GM11168 (cell line): ENCODE data around the gene NPIPB8.
"Not testable (repeated sequence)": the region's sequence is repeated elsewhere in the genome, so short reads cannot be mapped to it uniquely, and the experiment has no call there.

Experiments used
- in situ Hi-C: fragments of 300-500 bp; cut with MboI; formaldehyde crosslinking; loops from one replicate; pipeline ENCODE4 v1.12.0; 2022; ENCODE audit warnings: low sequenced_read_pairs; ENCODE audit not compliant: unreplicated experiment

The NPIPB8 gene

DNA sequence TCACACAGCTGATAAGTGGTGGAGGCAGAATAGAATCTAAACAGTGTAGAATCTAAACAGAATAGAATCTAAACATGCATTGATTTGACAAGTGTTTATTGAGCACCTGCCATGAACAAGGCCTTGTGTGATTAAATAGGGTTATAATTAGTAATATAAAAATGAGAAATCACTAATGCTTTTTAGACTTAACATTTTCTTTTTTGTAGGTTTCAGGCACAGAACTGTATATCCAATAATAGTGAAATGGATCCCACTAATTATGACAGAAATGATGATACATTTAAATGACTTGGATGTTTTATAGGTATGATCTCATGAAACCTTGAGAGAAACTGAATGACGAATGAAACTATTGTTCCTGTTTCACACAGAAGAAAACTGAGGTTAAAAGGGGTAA, at the start of gene NPIPB8:
NPIPB8 (plus strand) TSS at position 301 of the 400 bp plus-strand sequence. CDS start 296 bp downstream, outside the sequence.
- in situ Hi-C loops: not testable (repeated sequence)

GRCh38 chr16:28589069-28589468, 48.8 kb upstream of the NPIPB8 start:
- in situ Hi-C loops: no loop called here

DNA sequence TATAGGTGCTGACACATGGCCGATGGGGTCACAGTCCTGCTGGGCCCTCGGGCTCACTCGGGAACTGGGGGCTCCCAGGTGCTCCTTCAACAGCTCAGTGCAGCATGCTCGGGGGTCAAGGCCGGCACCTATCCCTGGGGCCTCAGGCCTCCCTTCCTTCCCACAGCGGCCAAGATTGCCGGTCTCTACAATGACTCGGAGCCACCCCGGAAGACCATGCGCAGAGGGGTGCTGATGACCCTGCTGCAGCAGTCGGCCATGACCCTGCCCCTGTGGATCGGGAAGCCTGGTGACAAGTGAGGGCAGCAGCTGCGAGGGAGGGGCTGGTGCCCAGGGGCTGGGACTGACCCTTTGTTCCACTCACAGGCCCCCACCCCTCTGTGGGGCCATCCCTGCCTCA, 47.9 kb upstream of the NPIPB8 start:
- in situ Hi-C loops: no loop called here

DNA sequence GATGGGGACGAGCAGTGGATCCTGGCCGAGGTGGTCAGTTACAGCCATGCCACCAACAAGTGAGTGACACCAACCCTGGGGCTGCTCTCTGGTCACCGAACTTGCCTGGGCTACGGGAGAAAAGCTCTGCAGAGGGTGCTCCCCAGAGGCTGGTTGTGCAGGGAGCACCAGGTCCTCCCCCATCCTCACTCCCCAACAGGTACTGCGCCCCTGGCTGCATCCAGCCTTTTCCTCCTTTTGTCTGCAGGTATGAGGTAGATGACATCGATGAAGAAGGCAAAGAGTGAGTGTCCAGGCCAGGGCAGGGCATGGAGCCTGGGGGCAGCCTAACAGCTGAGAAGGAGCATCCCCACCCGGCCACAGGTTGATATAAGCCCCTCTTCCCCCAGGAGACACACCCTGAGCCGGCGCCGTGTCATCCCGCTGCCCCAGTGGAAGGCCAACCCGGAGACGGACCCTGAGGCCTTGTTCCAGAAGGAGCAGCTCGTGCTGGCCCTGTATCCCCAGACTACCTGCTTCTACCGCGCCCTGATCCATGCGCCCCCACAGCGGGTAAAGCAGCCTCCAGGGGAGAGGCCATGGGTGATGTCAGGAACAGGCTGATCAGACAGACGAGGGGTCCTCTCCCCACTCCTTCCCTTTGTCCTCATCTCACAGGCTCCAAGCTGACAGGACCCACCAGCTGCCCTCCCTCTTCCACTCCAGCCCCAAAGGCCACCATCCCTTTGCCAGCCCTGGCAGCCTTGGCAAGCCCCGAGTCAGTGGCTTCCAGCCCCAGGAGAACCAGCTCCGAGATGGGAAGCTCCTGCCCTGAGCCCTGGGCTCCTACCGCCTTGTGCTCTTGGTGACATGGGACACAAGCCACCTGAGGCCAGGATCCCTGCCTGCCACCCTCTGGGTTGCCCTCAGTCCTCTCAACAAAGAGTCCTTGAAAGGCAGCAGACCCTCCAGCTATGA, 47.2 kb upstream of the NPIPB8 start:
- in situ Hi-C loops: no loop called here

GRCh38 chr16:28591355-28591754, 46.5 kb upstream of the NPIPB8 start:
- in situ Hi-C loops: no loop called here

- in situ Hi-C loops: no loop called here
Observed at GRCh38 chr16:28592511-28592910, 45.4 kb upstream of the NPIPB8 start.

GRCh38 chr16:28592979-28593553, 44.8 kb upstream of the NPIPB8 start:
- in situ Hi-C loops: no loop called here

DNA sequence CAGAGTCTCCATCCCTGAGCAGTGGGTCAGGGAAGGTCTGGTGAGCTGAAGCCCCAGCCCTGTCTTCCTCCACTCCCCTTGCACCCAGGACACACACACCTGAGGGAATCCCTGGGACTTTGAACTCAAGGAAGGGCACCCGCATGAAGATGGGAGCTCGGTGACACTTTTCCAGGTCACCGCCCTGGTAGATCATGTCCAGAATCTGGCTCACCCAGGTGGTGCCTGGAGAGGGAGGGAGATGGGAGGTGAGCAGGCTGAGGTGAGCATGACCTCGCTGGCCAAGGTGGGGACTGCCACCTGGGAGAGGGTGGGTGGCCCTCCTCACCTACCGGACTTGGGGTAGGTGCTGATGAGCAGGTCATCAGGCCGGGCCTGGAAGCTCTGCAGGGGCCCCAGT, 42.4 kb upstream of the NPIPB8 start:
- in situ Hi-C loops: not testable (repeated sequence)

DNA sequence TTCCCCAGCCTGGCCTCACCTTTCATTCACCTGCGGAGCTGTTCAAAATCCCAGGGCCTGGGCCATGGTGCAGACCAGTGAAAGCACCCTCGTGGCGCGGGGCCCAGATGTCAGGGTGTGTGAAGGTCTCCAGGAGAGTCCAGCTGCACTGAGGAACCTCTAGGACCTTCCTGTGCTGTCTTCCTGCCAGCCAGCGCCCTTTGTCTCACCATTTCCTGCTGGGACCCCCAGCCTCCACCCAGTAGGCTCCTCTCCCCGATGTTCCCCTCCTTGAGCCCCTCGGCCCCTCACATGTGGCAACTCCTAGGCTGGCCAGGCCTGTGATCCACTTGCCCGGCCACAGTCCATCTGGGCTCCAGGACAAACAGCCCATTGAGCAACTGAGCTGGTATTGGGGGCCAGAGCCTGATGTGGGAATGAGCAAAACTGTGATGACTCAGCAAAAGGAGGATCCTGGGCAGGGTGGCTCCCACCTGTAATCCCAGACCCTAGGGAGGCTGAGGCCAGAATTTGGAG, 41.7 kb upstream of the NPIPB8 start:
- in situ Hi-C loops: no loop called here

GRCh38 chr16:28596840-28597691, 40.8 kb upstream of the NPIPB8 start, which contains the start of gene SULT1A2:
TSS of gene SULT1A2 (minus strand) at chr16:28597050. CDS start at chr16:28595930, 1,120 bp downstream.
- in situ Hi-C loops: no loop called here

DNA sequence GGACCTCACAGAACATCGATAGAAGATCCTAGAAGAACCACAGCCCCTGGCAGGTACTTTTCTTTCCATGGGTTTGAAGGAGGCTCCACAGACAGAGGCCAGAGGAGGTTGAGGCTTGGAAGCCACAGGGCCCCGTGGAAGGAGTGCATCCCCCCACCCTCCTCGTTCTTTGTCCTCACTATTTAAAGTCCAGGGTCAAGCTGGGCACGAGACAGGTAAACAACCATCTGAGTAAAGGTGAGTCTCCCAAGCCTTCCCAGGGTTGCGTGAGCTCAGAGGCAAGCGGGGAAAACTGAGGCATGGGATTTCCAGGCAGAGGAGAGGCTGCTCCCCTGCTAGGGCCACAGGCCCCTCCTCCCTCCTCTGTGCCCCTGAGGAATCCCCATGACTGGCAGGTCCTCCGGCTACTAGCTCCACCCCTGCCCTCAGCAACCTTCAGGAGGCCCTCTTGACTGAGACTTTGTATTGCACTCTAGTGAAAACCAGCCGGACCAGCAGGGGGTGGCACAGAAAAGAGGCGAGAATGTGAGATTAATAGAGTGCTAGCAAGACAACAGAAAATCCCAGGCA, 40.1 kb upstream of the NPIPB8 start:
- in situ Hi-C loops: no loop called here

GRCh38 chr16:28599377-28600285, 38.2 kb upstream of the NPIPB8 start:
- in situ Hi-C loops: not testable (repeated sequence)

- in situ Hi-C loops: not testable (repeated sequence)
Observed at GRCh38 chr16:28600965-28601364, 36.9 kb upstream of the NPIPB8 start.

DNA sequence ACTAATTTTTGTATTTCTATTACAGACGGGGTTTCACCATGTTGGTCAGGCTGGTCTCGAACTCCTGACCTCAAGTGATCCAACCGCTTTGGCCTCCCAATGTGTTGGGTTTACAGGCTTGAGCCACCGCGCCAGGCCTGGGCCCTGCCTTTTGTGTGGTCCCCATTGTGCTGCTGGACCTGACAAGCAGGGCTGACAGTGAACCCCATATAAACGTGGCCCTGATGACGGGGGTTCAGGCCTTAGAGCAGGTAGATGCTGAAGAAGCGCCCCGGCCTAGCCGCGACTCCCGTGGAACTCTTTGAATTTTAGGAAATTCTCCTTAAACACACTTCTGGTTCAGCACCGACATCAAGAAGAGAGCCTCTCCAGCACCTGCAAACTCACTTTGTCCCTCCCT, 36.3 kb upstream of the NPIPB8 start:
- in situ Hi-C loops: not testable (repeated sequence)

DNA sequence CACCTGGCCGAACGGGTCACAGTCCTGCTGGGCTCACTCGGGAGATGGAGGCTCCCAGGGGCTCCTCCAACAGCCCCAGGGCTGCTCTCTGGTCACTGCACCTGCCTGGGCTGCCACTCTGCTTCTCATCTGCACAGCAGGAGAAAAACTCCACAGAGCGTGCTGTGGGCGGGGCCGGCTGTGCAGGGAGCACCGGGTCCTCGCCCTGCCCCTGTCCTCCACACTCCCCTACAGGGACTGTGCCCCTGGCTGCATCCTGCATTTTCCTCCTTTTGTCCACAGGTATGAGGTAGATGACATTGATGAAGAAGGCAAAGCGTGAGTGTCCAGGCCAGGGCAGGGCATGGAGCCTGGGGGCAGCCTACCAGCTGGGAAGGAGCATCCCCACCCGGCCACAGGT, 35.8 kb upstream of the NPIPB8 start:
- in situ Hi-C loops: not testable (repeated sequence)

GRCh38 chr16:28602529-28602928, 35.3 kb upstream of the NPIPB8 start:
- in situ Hi-C loops: no loop called here

DNA sequence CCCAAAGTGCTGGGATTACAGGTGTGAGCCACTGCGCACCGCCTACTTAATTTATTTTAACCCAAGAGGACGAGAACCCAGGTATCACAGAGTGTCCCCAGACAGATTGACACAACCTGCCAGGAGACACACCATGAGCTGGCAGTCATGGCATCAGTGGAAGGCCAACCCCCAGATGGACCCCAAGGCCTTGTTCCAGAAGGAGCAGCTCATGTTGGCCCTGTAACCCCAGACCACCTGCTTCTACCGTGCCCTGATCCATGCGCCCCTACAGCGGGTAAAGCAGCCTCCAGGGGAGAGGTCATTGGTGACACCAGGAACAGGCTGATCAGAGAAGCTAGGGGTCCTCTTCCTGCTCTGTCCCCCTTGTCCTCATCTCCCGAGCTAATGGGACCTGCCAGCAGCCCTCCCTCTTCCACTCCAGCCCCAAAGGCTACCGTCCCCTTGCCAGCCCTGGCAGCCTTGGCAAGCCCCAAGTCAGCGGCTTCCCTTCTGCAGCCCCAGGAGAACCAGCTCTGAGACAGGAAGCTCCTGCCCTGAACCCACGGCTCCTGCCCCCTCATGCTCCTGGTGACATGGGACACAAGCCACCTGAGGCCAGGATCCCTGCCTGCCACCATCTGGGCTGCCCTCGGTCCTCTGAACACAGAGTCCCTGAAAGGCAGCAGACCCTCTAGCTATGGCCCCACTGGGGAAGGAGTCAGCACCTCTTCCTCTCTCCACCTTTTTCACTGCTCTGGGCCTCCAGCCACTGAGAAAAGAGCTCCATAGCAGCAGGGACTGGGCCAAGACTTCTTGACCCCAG, 34.3 kb upstream of the NPIPB8 start:
- in situ Hi-C loops: no loop called here

- in situ Hi-C loops: no loop called here
Observed at GRCh38 chr16:28604186-28604565, 33.7 kb upstream of the NPIPB8 start.
